Measurements from ENCODE around the gene SULF2. TPM values are rescaled to one million over a fixed set of nuclear protein-coding genes. Genes with fewer than 3 reads are reported as not detected.

The SULF2 gene
- total and polyA plus RNA-seq, 2 donors = 9.3 to 94.0 TPM

GRCh38 chr20:47727909-47728361, 57.3 kb downstream of the SULF2 start:
- WGBS = 57% methylated on average over 17 of the region's 17 CpGs
- Histone ChIP-seq H3K9me3 (ENCODE audit: control insufficient read depth in 2 of 2, insufficient read depth in 1 of 2, low read length in 1 of 2) (no peaks in the 10 kb centered on the region), H3K4me3 (ENCODE audit: low read length in 2 of 2) (no peak overlapping the region), H3K36me3 (ENCODE audit: control insufficient read depth in 2 of 2, insufficient read depth in 2 of 2, low read length in 1 of 2) (no peaks in the 10 kb centered on the region), H3K4me1 (ENCODE audit: control insufficient read depth in 2 of 2, insufficient read depth in 2 of 2, low read length in 2 of 2) (peaks cover 4 to 27% of the 10 kb centered on the region in 2 donors), H3K27me3 (ENCODE audit: control insufficient read depth in 2 of 2, insufficient read depth in 1 of 2, low read length in 1 of 2) (no peaks in the 10 kb centered on the region), H3K27ac (ENCODE audit: low read depth in 1 of 2, low read length in 1 of 2) (peak overlapping the region in 1 of 2 donors; percentile 57)
- DNase-seq (ENCODE audit: low read depth in 6 of 9, low spot score in 9 of 9) = no peak

GRCh38 chr20:47727170-47727880, 58.0 kb downstream of the SULF2 start:
- no peaks in the 10 kb centered on the region for H3K36me3 ChIP-seq (ENCODE audit: control insufficient read depth in 2 of 2, insufficient read depth in 2 of 2, low read length in 1 of 2)
- no peak overlapping the region for H3K4me3 ChIP-seq (ENCODE audit: low read length in 2 of 2)
- H3K27ac ChIP-seq (ENCODE audit: low read depth in 1 of 2, low read length in 1 of 2) = peak overlapping the region; percentile 42 to 57
- DNase-seq (ENCODE audit: low read depth in 6 of 9, low spot score in 9 of 9) = peak in 7 of 9 donors; percentile 39 to 86 (median 57)
- H3K27me3 ChIP-seq (ENCODE audit: control insufficient read depth in 2 of 2, insufficient read depth in 1 of 2, low read length in 1 of 2) = no peaks in the 10 kb centered on the region
- H3K4me1 ChIP-seq (ENCODE audit: control insufficient read depth in 2 of 2, insufficient read depth in 2 of 2, low read length in 2 of 2) = peaks cover 4 to 27% of the 10 kb centered on the region in 2 donors
- no peaks in the 10 kb centered on the region for H3K9me3 ChIP-seq (ENCODE audit: control insufficient read depth in 2 of 2, insufficient read depth in 1 of 2, low read length in 1 of 2)
- WGBS = 27% methylated on average over 18 of the region's 18 CpGs

GRCh38 chr20:47726632-47727031, 58.6 kb downstream of the SULF2 start:
- no peak overlapping the region for H3K4me3 ChIP-seq (ENCODE audit: low read length in 2 of 2)
- peaks cover 4 to 27% of the 10 kb centered on the region in 2 donors for H3K4me1 ChIP-seq (ENCODE audit: control insufficient read depth in 2 of 2, insufficient read depth in 2 of 2, low read length in 2 of 2)
- H3K9me3 ChIP-seq (ENCODE audit: control insufficient read depth in 2 of 2, insufficient read depth in 1 of 2, low read length in 1 of 2) = no peaks in the 10 kb centered on the region
- H3K36me3 ChIP-seq (ENCODE audit: control insufficient read depth in 2 of 2, insufficient read depth in 2 of 2, low read length in 1 of 2) = no peaks in the 10 kb centered on the region
- DNase-seq (ENCODE audit: low read depth in 6 of 9, low spot score in 9 of 9) = peak in 1 of 9 donors; percentile 27
- no peak overlapping the region for H3K27ac ChIP-seq (ENCODE audit: low read depth in 1 of 2, low read length in 1 of 2)
- no peaks in the 10 kb centered on the region for H3K27me3 ChIP-seq (ENCODE audit: control insufficient read depth in 2 of 2, insufficient read depth in 1 of 2, low read length in 1 of 2)
- 96% methylated on average over 7 of the region's 7 CpGs for WGBS

GRCh38 chr20:47725248-47725973, 59.9 kb downstream of the SULF2 start:
- Histone ChIP-seq H3K36me3 (ENCODE audit: control insufficient read depth in 2 of 2, insufficient read depth in 2 of 2, low read length in 1 of 2) (no peaks in the 10 kb centered on the region), H3K4me1 (ENCODE audit: control insufficient read depth in 2 of 2, insufficient read depth in 2 of 2, low read length in 2 of 2) (peaks cover 4 to 27% of the 10 kb centered on the region in 2 donors), H3K4me3 (ENCODE audit: low read length in 2 of 2) (no peak overlapping the region), H3K27me3 (ENCODE audit: control insufficient read depth in 2 of 2, insufficient read depth in 1 of 2, low read length in 1 of 2) (no peaks in the 10 kb centered on the region), H3K9me3 (ENCODE audit: control insufficient read depth in 2 of 2, insufficient read depth in 1 of 2, low read length in 1 of 2) (no peaks in the 10 kb centered on the region), H3K27ac (ENCODE audit: low read depth in 1 of 2, low read length in 1 of 2) (no peak overlapping the region)
- WGBS = 62% methylated on average over 18 of the region's 18 CpGs
- DNase-seq (ENCODE audit: low read depth in 6 of 9, low spot score in 9 of 9) = peak; percentile 73 to 96 (median 89)

- H3K9me3 ChIP-seq (ENCODE audit: control insufficient read depth in 2 of 2, insufficient read depth in 1 of 2, low read length in 1 of 2) = no peaks in the 10 kb centered on the region
- no peak overlapping the region for H3K4me3 ChIP-seq (ENCODE audit: low read length in 2 of 2)
- H3K36me3 ChIP-seq (ENCODE audit: control insufficient read depth in 2 of 2, insufficient read depth in 2 of 2, low read length in 1 of 2) = no peaks in the 10 kb centered on the region
- 98% methylated on average over 5 of the region's 5 CpGs for WGBS
- H3K27me3 ChIP-seq (ENCODE audit: control insufficient read depth in 2 of 2, insufficient read depth in 1 of 2, low read length in 1 of 2) = no peaks in the 10 kb centered on the region
- DNase-seq (ENCODE audit: low read depth in 6 of 9, low spot score in 9 of 9) = no peak
- no peak overlapping the region for H3K27ac ChIP-seq (ENCODE audit: low read depth in 1 of 2, low read length in 1 of 2)
- peaks cover 4 to 27% of the 10 kb centered on the region in 2 donors for H3K4me1 ChIP-seq (ENCODE audit: control insufficient read depth in 2 of 2, insufficient read depth in 2 of 2, low read length in 2 of 2)
These were observed 60.4 kb downstream of the SULF2 start for GRCh38 chr20:47724910-47725247.

- Histone ChIP-seq H3K27ac (ENCODE audit: low read depth in 1 of 2, low read length in 1 of 2) (no peak overlapping the region), H3K27me3 (ENCODE audit: control insufficient read depth in 2 of 2, insufficient read depth in 1 of 2, low read length in 1 of 2) (no peaks in the 10 kb centered on the region), H3K4me3 (ENCODE audit: low read length in 2 of 2) (no peak overlapping the region), H3K9me3 (ENCODE audit: control insufficient read depth in 2 of 2, insufficient read depth in 1 of 2, low read length in 1 of 2) (no peaks in the 10 kb centered on the region), H3K36me3 (ENCODE audit: control insufficient read depth in 2 of 2, insufficient read depth in 2 of 2, low read length in 1 of 2) (no peaks in the 10 kb centered on the region), H3K4me1 (ENCODE audit: control insufficient read depth in 2 of 2, insufficient read depth in 2 of 2, low read length in 2 of 2) (peaks cover 4 to 27% of the 10 kb centered on the region in 2 donors)
- no peak for DNase-seq (ENCODE audit: low read depth in 6 of 9, low spot score in 9 of 9)
- whole genome bisulfite sequencing = 85% methylated on average over 6 of the region's 6 CpGs
These were observed 60.9 kb downstream of the SULF2 start for GRCh38 chr20:47724396-47724795.

GRCh38 chr20:47723322-47723721, 62.0 kb downstream of the SULF2 start:
- Histone ChIP-seq H3K4me3 (ENCODE audit: low read length in 2 of 2) (no peak overlapping the region), H3K9me3 (ENCODE audit: control insufficient read depth in 2 of 2, insufficient read depth in 1 of 2, low read length in 1 of 2) (no peaks in the 10 kb centered on the region), H3K36me3 (ENCODE audit: control insufficient read depth in 2 of 2, insufficient read depth in 2 of 2, low read length in 1 of 2) (no peaks in the 10 kb centered on the region), H3K27ac (ENCODE audit: low read depth in 1 of 2, low read length in 1 of 2) (no peak overlapping the region), H3K27me3 (ENCODE audit: control insufficient read depth in 2 of 2, insufficient read depth in 1 of 2, low read length in 1 of 2) (no peaks in the 10 kb centered on the region), H3K4me1 (ENCODE audit: control insufficient read depth in 2 of 2, insufficient read depth in 2 of 2, low read length in 2 of 2) (peaks cover 4 to 26% of the 10 kb centered on the region in 2 donors)
- no peak for DNase-seq (ENCODE audit: low read depth in 6 of 9, low spot score in 9 of 9)
- 66% methylated on average over 11 of the region's 11 CpGs for WGBS

- H3K9me3 ChIP-seq (ENCODE audit: control insufficient read depth in 2 of 2, insufficient read depth in 1 of 2, low read length in 1 of 2) = no peaks in the 10 kb centered on the region
- no peak overlapping the region for H3K4me3 ChIP-seq (ENCODE audit: low read length in 2 of 2)
- DNase-seq (ENCODE audit: low read depth in 6 of 9, low spot score in 9 of 9) = no peak
- WGBS = 78% methylated on average over 7 of the region's 7 CpGs
- H3K36me3 ChIP-seq (ENCODE audit: control insufficient read depth in 2 of 2, insufficient read depth in 2 of 2, low read length in 1 of 2) = no peaks in the 10 kb centered on the region
- no peak overlapping the region for H3K27ac ChIP-seq (ENCODE audit: low read depth in 1 of 2, low read length in 1 of 2)
- no peaks in the 10 kb centered on the region for H3K27me3 ChIP-seq (ENCODE audit: control insufficient read depth in 2 of 2, insufficient read depth in 1 of 2, low read length in 1 of 2)
- peaks cover 0 to under 1% of the 10 kb centered on the region in 2 donors for H3K4me1 ChIP-seq (ENCODE audit: control insufficient read depth in 2 of 2, insufficient read depth in 2 of 2, low read length in 2 of 2)
These were observed 64.4 kb downstream of the SULF2 start for GRCh38 chr20:47720636-47721427.

GRCh38 chr20:47719625-47720024, 65.7 kb downstream of the SULF2 start:
- no peak overlapping the region for H3K27ac ChIP-seq (ENCODE audit: low read depth in 1 of 2, low read length in 1 of 2)
- no peak overlapping the region for H3K4me3 ChIP-seq (ENCODE audit: low read length in 2 of 2)
- no peaks in the 10 kb centered on the region for H3K9me3 ChIP-seq (ENCODE audit: control insufficient read depth in 2 of 2, insufficient read depth in 1 of 2, low read length in 1 of 2)
- DNase-seq (ENCODE audit: low read depth in 6 of 9, low spot score in 9 of 9) = no peak
- H3K27me3 ChIP-seq (ENCODE audit: control insufficient read depth in 2 of 2, insufficient read depth in 1 of 2, low read length in 1 of 2) = no peaks in the 10 kb centered on the region
- no peaks in the 10 kb centered on the region for H3K4me1 ChIP-seq (ENCODE audit: control insufficient read depth in 2 of 2, insufficient read depth in 2 of 2, low read length in 2 of 2)
- no peaks in the 10 kb centered on the region for H3K36me3 ChIP-seq (ENCODE audit: control insufficient read depth in 2 of 2, insufficient read depth in 2 of 2, low read length in 1 of 2)
- 95% methylated on average over 2 of the region's 2 CpGs for WGBS
